Naive thymus-derived CD4-positive, alpha-beta T cell (primary cell): ENCODE data around the gene NANOS2. TPM values are rescaled to one million over a fixed set of nuclear protein-coding genes. Genes with fewer than 3 reads are reported as not detected.

Experiments used
- ATAC-seq: fragments of 150-1000 bp; cut with Tn5 transposase; 2 replicates; pipeline ENCODE4 v1.10.0; 2021; ENCODE audit warnings: mild to moderate bottlenecking, moderate library complexity
- CTCF ChIA-PET: fragments of 350-600 bp; sonication (Branson Sonifier 250); formaldehyde crosslinking; loops from one replicate; lab custom pipeline; 2021; ENCODE audit warnings: antibody characterized with exemption; lab: Charles Lee
- POLR2A ChIA-PET: fragments of 350-600 bp; sonication (Branson Sonifier 250); formaldehyde crosslinking; loops from one replicate; lab custom pipeline; 2021; ENCODE audit warnings: antibody characterized with exemption, inconsistent platforms; lab: Charles Lee
- DNase-seq, 9 donors: peaks; one replicate each; pipeline versions ENCODE4 v3.0.0 to v3.0.0-alpha.2; 2020 to 2022; ENCODE audit warnings: mixed read lengths in 1 of 9
- H3K27ac ChIP-seq: one replicate; pipeline ENCODE4 v1.7.0; 2013; ENCODE audit warnings: mild to moderate bottlenecking, low read depth, low read length, moderate library complexity
- H3K27me3 ChIP-seq, 2 donors: one replicate each; pipeline ENCODE4 v1.7.0; 2013; ENCODE audit warnings: low read length in 2 of 2, mild to moderate bottlenecking in 2 of 2, moderate library complexity in 2 of 2; ENCODE audit not compliant: control insufficient read depth in 2 of 2, insufficient read depth in 2 of 2
- H3K36me3 ChIP-seq, 3 experiments: 1 replicate in 2 of 3; 2 replicates in 1 of 3; pipeline ENCODE4 v1.7.0; 2013; ENCODE audit warnings: low read length in 3 of 3, mild to moderate bottlenecking in 3 of 3, moderate library complexity in 1 of 3; ENCODE audit not compliant: insufficient read depth in 3 of 3, control insufficient read depth in 2 of 3
- H3K4me1 ChIP-seq, 2 donors: one replicate each; pipeline ENCODE4 v1.7.0; 2013; ENCODE audit warnings: low read length in 2 of 2, mild to moderate bottlenecking in 2 of 2, moderate library complexity in 1 of 2; ENCODE audit not compliant: control insufficient read depth in 2 of 2, insufficient read depth in 2 of 2
- H3K4me3 ChIP-seq: 2 replicates; pipeline ENCODE4 v1.7.0; 2013; ENCODE audit warnings: mild to moderate bottlenecking, low read length
- H3K9me3 ChIP-seq, 3 experiments: 1 replicate in 2 of 3; 2 replicates in 1 of 3; pipeline ENCODE4 v1.7.0; 2013; ENCODE audit warnings: low read length in 3 of 3; ENCODE audit not compliant: control insufficient read depth in 2 of 3
- H3K27ac Mint-ChIP-seq, 9 donors: one replicate each; pipeline ENCODE4 v1.8.0; 2020 to 2022; ENCODE audit warnings: mixed read lengths in 9 of 9, mild to moderate bottlenecking in 8 of 9, moderate library complexity in 5 of 9, inconsistent platforms in 2 of 9
- H3K27me3 Mint-ChIP-seq, 5 donors: one replicate each; pipeline ENCODE4 v1.8.0; 2021 to 2022; ENCODE audit warnings: mixed read lengths in 5 of 5, mild to moderate bottlenecking in 1 of 5
- H3K36me3 Mint-ChIP-seq, 5 donors: one replicate each; pipeline ENCODE4 v1.8.0; 2020 to 2022; ENCODE audit warnings: mixed read lengths in 5 of 5, mild to moderate bottlenecking in 3 of 5, inconsistent platforms in 1 of 5
- H3K4me1 Mint-ChIP-seq, 7 donors: one replicate each; pipeline ENCODE4 v1.8.0; 2020 to 2022; ENCODE audit warnings: mixed read lengths in 7 of 7, mild to moderate bottlenecking in 3 of 7, inconsistent platforms in 1 of 7
- H3K4me3 Mint-ChIP-seq, 10 donors: one replicate each; pipeline ENCODE4 v1.8.0; 2020 to 2022; ENCODE audit warnings: mild to moderate bottlenecking in 10 of 10, mixed read lengths in 10 of 10, moderate library complexity in 6 of 10, inconsistent platforms in 2 of 10
- H3K9me3 Mint-ChIP-seq, 11 donors: one replicate each; pipeline ENCODE4 v1.8.0; 2020 to 2022; ENCODE audit warnings: mixed read lengths in 11 of 11, mild to moderate bottlenecking in 4 of 11, inconsistent platforms in 1 of 11, moderate library complexity in 1 of 11
- intact Hi-C, 2 donors: fragments of 100-400 bp; cut with micrococcal nuclease; formaldehyde crosslinking; loops; one replicate each; pipeline ENCODE4 v1.15.1; 2023
- polyA plus RNA-seq, 2 donors: library from polyadenylated mRNA; unstranded; fragments of 300-500 nt; fragmentation: Illumina TruSeq; gene quantifications; one replicate each; pipeline ENCODE4 v1.2.3, GENCODE V29; 2021
- total RNA-seq, 6 experiments: library from RNA in 5 of 6; stranded (reverse) in 5 of 6; gene quantifications; 1 replicate in 5 of 6; 2 replicates in 1 of 6; pipeline ENCODE4 v1.2.3 and lab custom pipeline; 2021 to 2026

Gene NANOS2
- total and polyA plus RNA-seq, 7 experiments from 2014 or later = not detected

- DNase-seq (no peak), ATAC-seq (no peak)
- H3K27me3 Mint-ChIP-seq = peaks cover 10 to 41% (median 24%) of the 10 kb centered on the region in 5 donors
- peaks cover 4 to 5% of the 10 kb centered on the region in 2 donors for H3K4me1 ChIP-seq
- no peaks in the 10 kb centered on the region for H3K27me3 ChIP-seq
- H3K36me3 Mint-ChIP-seq = peaks cover 0 to 4% (median 0%) of the 10 kb centered on the region in 5 donors
- no peaks in the 10 kb centered on the region for H3K9me3 ChIP-seq
- H3K27ac ChIP-seq = no peak overlapping the region
- H3K4me3 ChIP-seq = no peak overlapping the region
- no peaks in the 10 kb centered on the region for H3K36me3 ChIP-seq
- no peak overlapping the region for H3K27ac Mint-ChIP-seq
- ChIA-PET CTCF (no interaction called here), POLR2A (no interaction called here)
- H3K9me3 Mint-ChIP-seq = peaks cover 0 to 3% (median 0%) of the 10 kb centered on the region in 11 donors
- intact Hi-C loops = no loop called here
- peaks cover 4 to 19% (median 6%) of the 10 kb centered on the region in 7 donors for H3K4me1 Mint-ChIP-seq
- no peak overlapping the region for H3K4me3 Mint-ChIP-seq
These were observed 16.5 kb upstream of the NANOS2 start for GRCh38 chr19:45931055-45931454.

DNA sequence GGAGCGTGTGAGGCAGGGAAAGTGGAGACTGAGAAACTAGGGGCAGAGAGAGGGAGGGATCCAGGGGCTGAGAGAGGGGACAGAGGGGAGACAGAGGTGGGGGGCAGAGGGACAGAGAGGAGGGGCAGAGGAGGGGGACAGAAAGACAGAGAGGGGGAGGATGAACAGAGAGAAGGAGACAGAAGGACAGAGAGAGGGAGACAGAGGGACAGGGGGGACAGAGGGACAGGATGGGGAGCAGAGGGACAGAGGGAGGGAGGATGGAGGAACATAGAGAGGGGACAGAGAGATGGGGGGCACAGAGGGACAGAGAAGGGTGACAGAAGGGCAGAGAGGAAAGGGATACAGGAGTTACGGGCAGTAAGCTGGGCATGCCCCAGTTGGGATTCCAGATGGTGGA, 14.7 kb upstream of the NANOS2 start:
- H3K27ac Mint-ChIP-seq = no peak overlapping the region
- no peaks in the 10 kb centered on the region for H3K36me3 ChIP-seq
- H3K4me1 ChIP-seq = peaks cover 4 to 5% of the 10 kb centered on the region in 2 donors
- H3K4me1 Mint-ChIP-seq = peaks cover 4 to 22% (median 6%) of the 10 kb centered on the region in 7 donors
- no peak for ATAC-seq
- no peak overlapping the region for H3K4me3 ChIP-seq
- peaks cover 0 to 23% (median 14%) of the 10 kb centered on the region in 5 donors for H3K27me3 Mint-ChIP-seq
- CTCF ChIA-PET = interaction anchor here (1.0 kb wide), 1 partner anchor 26 kb away, joined by 3 read pairs; no protein-coding TSS in a partner anchor
- POLR2A ChIA-PET = no interaction called here
- H3K27me3 ChIP-seq = no peaks in the 10 kb centered on the region
- no peak for DNase-seq
- H3K9me3 ChIP-seq = no peaks in the 10 kb centered on the region
- H3K4me3 Mint-ChIP-seq = peak overlapping the region in 2 of 10 donors; percentile 13 to 51
- H3K9me3 Mint-ChIP-seq = peaks cover 0 to 3% (median 0%) of the 10 kb centered on the region in 11 donors
- no peak overlapping the region for H3K27ac ChIP-seq
- intact Hi-C loops = loop anchor here in 1 of 2 donors (5.0 kb wide), 1 partner anchor 88 kb away; no protein-coding TSS in a partner anchor
- peaks cover 0 to 2% (median 0%) of the 10 kb centered on the region in 5 donors for H3K36me3 Mint-ChIP-seq

GRCh38 chr19:45927565-45928261, 13.1 kb upstream of the NANOS2 start:
- DNase-seq (peak; percentile 66 to 89 (median 87)), ATAC-seq (peak; percentile 99)
- H3K9me3 ChIP-seq = no peaks in the 10 kb centered on the region
- CTCF ChIA-PET = interaction anchor here (0.7 kb wide), 1 partner anchor 234 kb away, joined by 4 read pairs; no protein-coding TSS in a partner anchor
- Mint-ChIP-seq H3K4me1 (peaks cover 4 to 23% (median 6%) of the 10 kb centered on the region in 7 donors), H3K27me3 (peaks cover 0 to 15% (median 9%) of the 10 kb centered on the region in 5 donors), H3K9me3 (peaks cover 0 to 3% (median 0%) of the 10 kb centered on the region in 11 donors), H3K27ac (peak overlapping the region in 4 of 9 donors; percentile 28 to 60 (median 42)), H3K36me3 (peaks cover 0 to 2% (median 0%) of the 10 kb centered on the region in 5 donors), H3K4me3 (peak overlapping the region in 7 of 10 donors; percentile 10 to 86 (median 55))
- peaks cover 4 to 5% of the 10 kb centered on the region in 2 donors for H3K4me1 ChIP-seq
- H3K4me3 ChIP-seq = no peak overlapping the region
- no peaks in the 10 kb centered on the region for H3K27me3 ChIP-seq
- H3K36me3 ChIP-seq = no peaks in the 10 kb centered on the region
- POLR2A ChIA-PET = interaction anchor here (1.8 kb wide), 1 partner anchor 67 kb away, joined by 7 read pairs; the partner anchor contains the start of gene CCDC61
- no peak overlapping the region for H3K27ac ChIP-seq
- intact Hi-C loops = loop anchor here (1.0 to 5.0 kb wide), 6 partner anchors 25 to 90 kb away; partner anchors contain the start of genes CCDC61 (in 2 of the 2), IRF2BP1 (in 2 of the 2), MYPOP (in 2 of the 2) and SYMPK (in 2 of the 2)

GRCh38 chr19:45924891-45925447, 10.4 kb upstream of the NANOS2 start:
- Mint-ChIP-seq H3K4me3 (no peak overlapping the region), H3K27me3 (peaks cover 0 to 6% (median 0%) of the 10 kb centered on the region in 5 donors), H3K9me3 (peaks cover 0 to 2% (median 0%) of the 10 kb centered on the region in 11 donors), H3K36me3 (peaks cover 0 to 2% (median 0%) of the 10 kb centered on the region in 5 donors), H3K27ac (no peak overlapping the region), H3K4me1 (peaks cover 4 to 38% (median 6%) of the 10 kb centered on the region in 7 donors)
- no peaks in the 10 kb centered on the region for H3K36me3 ChIP-seq
- peaks cover 4 to 5% of the 10 kb centered on the region in 2 donors for H3K4me1 ChIP-seq
- DNase-seq = no peak
- ChIA-PET CTCF (interaction anchor here (0.6 kb wide), 1 partner anchor 19 kb away, joined by 6 read pairs; no protein-coding TSS in a partner anchor), POLR2A (no interaction called here)
- H3K9me3 ChIP-seq = no peaks in the 10 kb centered on the region
- no peak for ATAC-seq
- H3K27me3 ChIP-seq = no peaks in the 10 kb centered on the region
- no peak overlapping the region for H3K27ac ChIP-seq
- intact Hi-C loops = loop anchor here in 1 of 2 donors (5.0 kb wide), 1 partner anchor 92 kb away; no protein-coding TSS in a partner anchor
- no peak overlapping the region for H3K4me3 ChIP-seq

- peaks cover 0 to 38% (median under 1%) of the 10 kb centered on the region in 7 donors for H3K4me1 Mint-ChIP-seq
These were observed 7.7 kb upstream of the NANOS2 start for GRCh38 chr19:45922281-45922680.

DNA sequence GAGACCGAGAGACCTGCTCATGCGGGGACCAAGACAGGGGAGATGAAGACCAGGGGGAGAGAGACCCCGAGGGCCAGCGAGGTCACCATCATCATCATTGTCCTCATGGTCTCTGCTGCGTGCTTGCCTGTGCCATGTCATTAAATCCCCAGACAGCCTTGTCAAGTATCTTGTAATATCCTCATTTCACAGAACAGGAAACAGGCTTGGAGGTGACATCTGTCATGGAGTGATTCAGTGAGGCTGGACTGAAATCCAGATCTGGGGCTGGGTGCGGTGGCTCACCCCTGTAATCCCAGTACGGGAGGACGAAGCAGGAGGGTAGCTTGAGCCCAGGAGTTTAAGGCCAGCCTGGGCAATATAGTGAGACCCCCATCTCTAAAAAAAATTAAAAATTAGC, 5.9 kb upstream of the NANOS2 start:
- Histone ChIP-seq H3K4me1 (no peaks in the 10 kb centered on the region), H3K27me3 (no peaks in the 10 kb centered on the region), H3K27ac (no peak overlapping the region), H3K36me3 (no peaks in the 10 kb centered on the region), H3K4me3 (no peak overlapping the region), H3K9me3 (no peaks in the 10 kb centered on the region)
- ATAC-seq (no peak), DNase-seq (no peak)
- Mint-ChIP-seq H3K4me3 (peak overlapping the region in 1 of 10 donors; percentile 60), H3K9me3 (peaks cover 0 to 2% (median 0%) of the 10 kb centered on the region in 11 donors), H3K36me3 (no peaks in the 10 kb centered on the region), H3K27ac (peak overlapping the region in 1 of 9 donors; percentile 75), H3K4me1 (peaks cover 0 to 45% (median 0%) of the 10 kb centered on the region in 7 donors), H3K27me3 (peaks cover 0 to 9% (median 2%) of the 10 kb centered on the region in 5 donors)
- intact Hi-C loops = no loop called here
- ChIA-PET POLR2A (no interaction called here), CTCF (no interaction called here)

More at GRCh38 chr19:45922281-45922680, 7.7 kb upstream of the NANOS2 start:
- Histone ChIP-seq H3K27me3 (no peaks in the 10 kb centered on the region), H3K9me3 (no peaks in the 10 kb centered on the region), H3K27ac (no peak overlapping the region), H3K4me1 (no peaks in the 10 kb centered on the region), H3K36me3 (no peaks in the 10 kb centered on the region), H3K4me3 (no peak overlapping the region)
- intact Hi-C loops = no loop called here
- H3K27ac Mint-ChIP-seq = peak overlapping the region in 1 of 9 donors; percentile 68
- no peak for ATAC-seq
- H3K27me3 Mint-ChIP-seq = peaks cover 0 to 5% (median 0%) of the 10 kb centered on the region in 5 donors
- ChIA-PET POLR2A (interaction anchor here (0.7 kb wide), 1 partner anchor 564 kb away, joined by 3 read pairs; no protein-coding TSS in a partner anchor), CTCF (no interaction called here)
- DNase-seq = no peak
- no peaks in the 10 kb centered on the region for H3K36me3 Mint-ChIP-seq
- H3K9me3 Mint-ChIP-seq = peaks cover 0 to 2% (median 0%) of the 10 kb centered on the region in 11 donors
- H3K4me3 Mint-ChIP-seq = no peak overlapping the region
